ENCODE measurements around the gene IGFBPL1. TPM values are rescaled to one million over a fixed set of nuclear protein-coding genes. Genes with fewer than 3 reads are reported as not detected.
"Not testable (repeated sequence)": the region's sequence is repeated elsewhere in the genome, so short reads cannot be mapped to it uniquely, and the experiment has no call there.

IGFBPL1 gene, protein sequence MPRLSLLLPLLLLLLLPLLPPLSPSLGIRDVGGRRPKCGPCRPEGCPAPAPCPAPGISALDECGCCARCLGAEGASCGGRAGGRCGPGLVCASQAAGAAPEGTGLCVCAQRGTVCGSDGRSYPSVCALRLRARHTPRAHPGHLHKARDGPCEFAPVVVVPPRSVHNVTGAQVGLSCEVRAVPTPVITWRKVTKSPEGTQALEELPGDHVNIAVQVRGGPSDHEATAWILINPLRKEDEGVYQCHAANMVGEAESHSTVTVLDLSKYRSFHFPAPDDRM
- total RNA-seq, result 1 to 10 TPM in 3 of 5 donors, not detected in 2; 1.7 to 4.8 (median 2.2) TPM
- polyA plus RNA-seq, result under 1 TPM in 2 of 3 donors, not detected in 1; 0.23 to 0.87 TPM
- long read RNA-seq, donor 1, partial matches to known transcripts, result 0 of 1 reads
- long read RNA-seq, donor 1, other reads (novel, unspliced or antisense), result 0 of 1 reads
- long read RNA-seq, donor 2, partial matches to known transcripts, result 0 of 1 reads
- long read RNA-seq, donor 2, other reads (novel, unspliced or antisense), result 0 of 1 reads
- long read RNA-seq, donor 3, partial matches to known transcripts, result 0 of 2 reads
- long read RNA-seq, donor 3, other reads (novel, unspliced or antisense), result 0 of 2 reads
- long read RNA-seq, donor 4, result 0 reads
- long read RNA-seq, donor 5, transcript IGFBPL1-201 (5 exons, 1,093 nt), result major isoform, 5 of 5 reads
- long read RNA-seq, donor 5, partial matches to known transcripts, result 0 of 5 reads
- long read RNA-seq, donor 5, other reads (novel, unspliced or antisense), result 0 of 5 reads
- long read RNA-seq, donor 6, transcript IGFBPL1-201 (5 exons, 1,093 nt), result major isoform, 6 of 6 reads
- long read RNA-seq, donor 6, partial matches to known transcripts, result 0 of 6 reads
- long read RNA-seq, donor 6, other reads (novel, unspliced or antisense), result 0 of 6 reads
- long read RNA-seq, donor 7, partial matches to known transcripts, result 0 of 3 reads
- long read RNA-seq, donor 7, other reads (novel, unspliced or antisense), result 0 of 3 reads
- long read RNA-seq, donor 8, partial matches to known transcripts, result 0 of 1 reads
- long read RNA-seq, donor 8, other reads (novel, unspliced or antisense), result 0 of 1 reads
- long read RNA-seq, donor 9, partial matches to known transcripts, result 0 of 2 reads
- long read RNA-seq, donor 9, other reads (novel, unspliced or antisense), result 0 of 2 reads
- long read RNA-seq, donor 10, partial matches to known transcripts, result 0 of 1 reads
- long read RNA-seq, donor 10, other reads (novel, unspliced or antisense), result 0 of 1 reads

DNA sequence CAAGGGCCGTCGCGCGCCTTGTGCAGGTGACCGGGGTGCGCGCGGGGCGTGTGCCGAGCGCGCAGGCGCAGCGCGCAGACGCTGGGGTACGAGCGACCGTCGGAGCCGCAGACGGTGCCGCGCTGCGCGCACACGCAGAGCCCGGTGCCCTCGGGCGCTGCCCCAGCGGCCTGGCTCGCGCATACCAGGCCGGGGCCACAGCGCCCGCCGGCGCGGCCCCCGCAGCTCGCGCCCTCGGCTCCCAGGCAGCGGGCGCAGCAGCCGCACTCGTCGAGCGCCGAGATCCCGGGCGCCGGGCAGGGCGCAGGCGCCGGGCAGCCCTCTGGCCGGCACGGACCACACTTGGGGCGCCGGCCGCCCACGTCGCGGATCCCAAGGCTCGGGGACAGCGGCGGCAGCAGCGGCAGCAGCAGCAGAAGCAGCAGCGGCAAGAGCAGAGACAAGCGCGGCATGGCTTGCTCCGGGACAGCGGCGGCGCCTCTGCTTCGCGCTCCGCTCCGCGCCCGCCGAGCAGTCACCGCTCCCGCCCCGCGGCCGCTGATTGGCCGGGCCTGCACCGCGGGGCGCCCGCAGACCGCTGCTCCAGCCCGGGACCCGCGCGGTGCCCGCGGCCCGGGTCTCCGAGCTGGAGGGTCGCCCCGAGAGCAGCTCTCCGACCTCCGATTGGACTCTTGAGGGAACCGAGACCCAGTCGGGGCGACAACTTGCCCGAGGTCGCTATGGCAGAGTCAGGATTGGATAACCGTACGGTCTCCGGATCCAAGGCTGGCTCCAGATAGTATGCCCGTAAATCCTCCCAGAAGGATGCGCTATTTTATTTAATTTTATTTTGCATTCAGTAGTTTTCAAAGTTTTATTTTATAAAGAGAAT, at the start of gene IGFBPL1:
IGFBPL1 (minus strand) TSS at position 482 of the 871 bp plus-strand sequence; CDS start at position 452, 30 bp downstream.
- peak in 1 of 2 donors; percentile 74 for DNase-seq
- intact Hi-C loops (cut with DNase I; ENCODE audit: low total_unique reads), result no loop called here
- TF ChIP-seq POLR2AphosphoS5 (IDR thresholded peaks at IDR 0.05) (no peak), EP300 (IDR thresholded peaks at IDR 0.05) (no peak), POLR2A (IDR thresholded peaks at IDR 0.05) (no peak)
- TF ChIP-seq, protein P1, sequence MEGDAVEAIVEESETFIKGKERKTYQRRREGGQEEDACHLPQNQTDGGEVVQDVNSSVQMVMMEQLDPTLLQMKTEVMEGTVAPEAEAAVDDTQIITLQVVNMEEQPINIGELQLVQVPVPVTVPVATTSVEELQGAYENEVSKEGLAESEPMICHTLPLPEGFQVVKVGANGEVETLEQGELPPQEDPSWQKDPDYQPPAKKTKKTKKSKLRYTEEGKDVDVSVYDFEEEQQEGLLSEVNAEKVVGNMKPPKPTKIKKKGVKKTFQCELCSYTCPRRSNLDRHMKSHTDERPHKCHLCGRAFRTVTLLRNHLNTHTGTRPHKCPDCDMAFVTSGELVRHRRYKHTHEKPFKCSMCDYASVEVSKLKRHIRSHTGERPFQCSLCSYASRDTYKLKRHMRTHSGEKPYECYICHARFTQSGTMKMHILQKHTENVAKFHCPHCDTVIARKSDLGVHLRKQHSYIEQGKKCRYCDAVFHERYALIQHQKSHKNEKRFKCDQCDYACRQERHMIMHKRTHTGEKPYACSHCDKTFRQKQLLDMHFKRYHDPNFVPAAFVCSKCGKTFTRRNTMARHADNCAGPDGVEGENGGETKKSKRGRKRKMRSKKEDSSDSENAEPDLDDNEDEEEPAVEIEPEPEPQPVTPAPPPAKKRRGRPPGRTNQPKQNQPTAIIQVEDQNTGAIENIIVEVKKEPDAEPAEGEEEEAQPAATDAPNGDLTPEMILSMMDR (IDR thresholded peaks at IDR 0.05), result no peak

GRCh38 chr9:38472583-38473249, 48.5 kb upstream of the IGFBPL1 start:
- H3K9me3 ChIP-seq; H3K36me3 ChIP-seq; DNase-seq; H3K4me1 ChIP-seq; intact Hi-C loops (cut with DNase I; ENCODE audit: low total_unique reads); H3K27ac ChIP-seq; H3K4me3 ChIP-seq; H3K27me3 ChIP-seq: not testable (repeated sequence)
- WGBS, 5 donors, result 68 to 82% (median 74%) methylated on average over 2 of the region's 2 CpGs

More for the DNA sequence above, at the start of gene IGFBPL1:
- WGBS, 5 donors, result 1 to 6% (median 1%) methylated on average over 16 to 115 of the region's 115 CpGs
- no peaks in the 10 kb centered on the region for H3K9me3 ChIP-seq
- H3K27me3 ChIP-seq, result peaks cover 0 to 67% (median 13%) of the 10 kb centered on the region in 3 donors
- peak within 1 kb of the TSS; percentile 39 to 52 (median 47) for H3K4me3 ChIP-seq
- peak within 1 kb of the TSS in 3 of 5 donors; percentile 24 to 63 (median 31) for H3K27ac ChIP-seq
- H3K4me1 ChIP-seq, result peaks cover 0 to 20% (median 10%) of the 10 kb centered on the region in 4 donors
- H3K36me3 ChIP-seq, result no peaks in the 10 kb centered on the region

DNA sequence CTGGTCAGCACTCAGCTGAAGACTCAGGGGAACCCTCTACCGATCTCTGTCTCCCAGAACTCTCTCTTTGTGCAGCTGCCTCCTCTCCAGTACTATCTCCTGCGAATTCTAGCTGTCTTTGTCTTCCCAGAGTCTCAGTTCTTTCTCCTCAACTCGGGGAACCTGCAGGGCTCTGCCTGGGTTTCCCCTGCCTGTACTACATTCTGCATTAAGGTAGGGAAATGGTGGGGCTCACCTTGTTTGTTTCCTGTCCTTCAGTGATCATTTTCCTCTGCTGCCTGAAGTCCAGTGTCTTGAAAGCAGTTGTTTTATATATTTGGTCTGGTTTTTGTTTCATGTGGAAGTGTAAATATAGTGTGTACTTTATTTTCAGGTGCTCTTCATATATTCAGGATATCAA, 43.1 kb upstream of the IGFBPL1 start:
- Histone ChIP-seq H3K27me3 (no peaks in the 10 kb centered on the region), H3K4me3 (no peak overlapping the region), H3K4me1 (no peaks in the 10 kb centered on the region), H3K27ac (no peak overlapping the region), H3K36me3 (no peaks in the 10 kb centered on the region), H3K9me3 (peaks cover 0 to 4% (median 0%) of the 10 kb centered on the region in 4 donors)
- 38 to 45% (median 43%) methylated on average over 3 of the region's 3 CpGs for WGBS, 5 donors
- intact Hi-C loops (cut with DNase I; ENCODE audit: low total_unique reads), result no loop called here
- TF ChIP-seq POLR2A (IDR thresholded peaks at IDR 0.05), result no peak
- TF ChIP-seq EP300 (IDR thresholded peaks at IDR 0.05), result no peak
- TF ChIP-seq, protein P1 (IDR thresholded peaks at IDR 0.05), result no peak
- TF ChIP-seq POLR2AphosphoS5 (IDR thresholded peaks at IDR 0.05), result no peak
- no peak for DNase-seq

GRCh38 chr9:38453835-38454234, 29.6 kb upstream of the IGFBPL1 start:
- H3K27ac ChIP-seq, result no peak overlapping the region
- 77 to 88% (median 84%) methylated on average over 3 of the region's 3 CpGs for WGBS, 5 donors
- TF ChIP-seq EP300 (IDR thresholded peaks at IDR 0.05), result no peak
- no peak for TF ChIP-seq POLR2A (IDR thresholded peaks at IDR 0.05)
- no peak for TF ChIP-seq POLR2AphosphoS5 (IDR thresholded peaks at IDR 0.05)
- TF ChIP-seq, protein P1 (IDR thresholded peaks at IDR 0.05), result no peak
- H3K36me3 ChIP-seq, result no peaks in the 10 kb centered on the region
- DNase-seq, result no peak
- H3K4me1 ChIP-seq, result no peaks in the 10 kb centered on the region
- peaks cover 0 to 14% (median 0%) of the 10 kb centered on the region in 3 donors for H3K27me3 ChIP-seq
- intact Hi-C loops (cut with DNase I; ENCODE audit: low total_unique reads), result no loop called here
- H3K4me3 ChIP-seq, result no peak overlapping the region
- H3K9me3 ChIP-seq, result peaks cover 0 to 17% (median 9%) of the 10 kb centered on the region in 4 donors

All from stomach (tissue), 19 donors.